H9 (cell line): ENCODE measurements around the gene INTS1. TPM values are rescaled to one million over a fixed set of nuclear protein-coding genes. Genes with fewer than 3 reads are reported as not detected.

Source experiments
- DNase-seq: peaks from one replicate; pipeline ENCODE4 v3.0.0-alpha.2; 2017
- H2AFZ ChIP-seq: one replicate; pipeline ENCODE4 v1.6.1; 2013; ENCODE audit warnings: mild to moderate bottlenecking, low read length, control low read depth, moderate library complexity
- H2AK5ac ChIP-seq: 2 replicates; pipeline ENCODE4 v1.6.1; 2013; ENCODE audit warnings: low read length, control low read depth, mixed read lengths; ENCODE audit not compliant: insufficient read length
- H2BK120ac ChIP-seq: one replicate; pipeline ENCODE4 v1.6.1; 2013; ENCODE audit warnings: low read depth, mild to moderate bottlenecking, low read length, control low read depth, inconsistent platforms; ENCODE audit not compliant: poor library complexity, severe bottlenecking
- H2BK12ac ChIP-seq: 2 replicates; pipeline ENCODE4 v1.6.1; 2013; ENCODE audit warnings: low read length, control low read depth, mixed read lengths, low read depth; ENCODE audit not compliant: insufficient read length
- H2BK15ac ChIP-seq: 2 replicates; pipeline ENCODE4 v1.6.1; 2013; ENCODE audit warnings: low read depth, low read length, control low read depth
- H2BK20ac ChIP-seq: one replicate; pipeline ENCODE4 v1.6.1; 2013; ENCODE audit warnings: low read depth, mild to moderate bottlenecking, low read length, control low read depth, inconsistent platforms; ENCODE audit not compliant: poor library complexity, severe bottlenecking
- H2BK5ac ChIP-seq: 2 replicates; pipeline ENCODE4 v1.6.1; 2013; ENCODE audit warnings: low read length, control low read depth, mixed read lengths; ENCODE audit not compliant: insufficient read length
- H3K14ac ChIP-seq: 2 replicates; pipeline ENCODE4 v1.6.1; 2013; ENCODE audit warnings: low read length, control low read depth; ENCODE audit not compliant: insufficient read depth
- H3K18ac ChIP-seq: 2 replicates; pipeline ENCODE4 v1.6.1; 2013; ENCODE audit warnings: low read depth, mild to moderate bottlenecking, mixed read lengths, low read length, control low read depth; ENCODE audit not compliant: insufficient read length
- H3K23ac ChIP-seq: 2 replicates; pipeline ENCODE4 v1.6.1; 2013; ENCODE audit warnings: low read length, control low read depth, mixed read lengths, low read depth; ENCODE audit not compliant: insufficient read length
- H3K23me2 ChIP-seq: 2 replicates; pipeline ENCODE4 v1.6.1; 2013; ENCODE audit warnings: low read depth, mild to moderate bottlenecking, mixed read lengths, low read length, control low read depth; ENCODE audit not compliant: insufficient read length, poor library complexity, severe bottlenecking
- H3K27ac ChIP-seq: 2 replicates; pipeline ENCODE4 v1.5.1; 2013; ENCODE audit warnings: low read length, control low read depth, mixed read lengths, low read depth; ENCODE audit not compliant: insufficient read length
- H3K27me3 ChIP-seq: 2 replicates; pipeline ENCODE4 v1.6.1; 2013; ENCODE audit warnings: low read length, control low read depth, inconsistent platforms; ENCODE audit not compliant: insufficient read depth
- H3K4ac ChIP-seq: 2 replicates; pipeline ENCODE4 v1.6.1; 2013; ENCODE audit warnings: low read depth, mild to moderate bottlenecking, control low read depth, inconsistent platforms, low read length, moderate library complexity
- H3K4me1 ChIP-seq: 2 replicates; pipeline ENCODE4 v1.6.1; 2013; ENCODE audit warnings: low read length, control low read depth, inconsistent platforms; ENCODE audit not compliant: insufficient read depth
- H3K4me2 ChIP-seq: 2 replicates; pipeline ENCODE4 v1.6.1; 2013; ENCODE audit warnings: low read length, control low read depth, mixed read lengths; ENCODE audit not compliant: insufficient read length, insufficient read depth
- H3K56ac ChIP-seq: 2 replicates; pipeline ENCODE4 v1.6.1; 2013; ENCODE audit warnings: low read depth, mild to moderate bottlenecking, mixed read lengths, low read length, control low read depth; ENCODE audit not compliant: insufficient read length
- H3K79me1 ChIP-seq: 2 replicates; pipeline ENCODE4 v1.6.1; 2013; ENCODE audit warnings: low read depth, mild to moderate bottlenecking, moderate library complexity, low read length, control low read depth, inconsistent platforms; ENCODE audit not compliant: insufficient read depth, poor library complexity, severe bottlenecking
- H3K79me2 ChIP-seq: 2 replicates; pipeline ENCODE4 v1.6.1; 2013; ENCODE audit warnings: low read length, control low read depth, inconsistent platforms; ENCODE audit not compliant: insufficient read depth
- H3K9ac ChIP-seq: 2 replicates; pipeline ENCODE4 v1.6.1; 2013; ENCODE audit warnings: low read length, control low read depth, mixed read lengths; ENCODE audit not compliant: insufficient read length; ENCODE audit errors: extremely low read depth
- H3K9me3 ChIP-seq: one replicate; pipeline ENCODE4 v1.6.1; 2013; ENCODE audit warnings: low read depth, low read length, inconsistent platforms; ENCODE audit not compliant: control insufficient read depth
- H3T11ph ChIP-seq: one replicate; pipeline ENCODE4 v1.6.1; 2013; ENCODE audit warnings: mild to moderate bottlenecking, low read length, control low read depth, inconsistent platforms
- H4K20me1 ChIP-seq: one replicate; pipeline ENCODE4 v1.6.1; 2013; ENCODE audit not compliant: control insufficient read depth, insufficient read length, insufficient read depth
- H4K5ac ChIP-seq: 2 replicates; pipeline ENCODE4 v1.6.1; 2013; ENCODE audit warnings: low read depth, mild to moderate bottlenecking, mixed read lengths, low read length, control low read depth; ENCODE audit not compliant: insufficient read length
- H4K8ac ChIP-seq: replicated peaks from 2 replicates; pipeline ENCODE4 v1.6.1; 2013; ENCODE audit warnings: low read length, control low read depth, mixed read lengths, low read depth; ENCODE audit not compliant: insufficient read length
- H4K91ac ChIP-seq: 2 replicates; pipeline ENCODE4 v1.6.1; 2013; ENCODE audit warnings: low read depth, mild to moderate bottlenecking, moderate library complexity, mixed read lengths, low read length, control low read depth; ENCODE audit not compliant: insufficient read length
- H3K27ac Mint-ChIP-seq, 3 experiments: 2 replicates in 2 of 3; 3 replicates in 1 of 3; pipeline ENCODE4 v1.8.0; 2020 to 2021; ENCODE audit warnings: mixed read lengths in 3 of 3, mild to moderate bottlenecking in 1 of 3, moderate library complexity in 1 of 3
- H3K27me3 Mint-ChIP-seq: 2 replicates; pipeline ENCODE4 v1.8.0; 2021; ENCODE audit warnings: low read depth, mild to moderate bottlenecking, moderate library complexity, mixed read lengths
- H3K36me3 Mint-ChIP-seq, 3 experiments: 2 replicates in 2 of 3; 3 replicates in 1 of 3; pipeline ENCODE4 v1.8.0; 2020 to 2021; ENCODE audit warnings: low read depth in 3 of 3, mixed read lengths in 3 of 3; ENCODE audit not compliant: insufficient read depth in 1 of 3
- H3K4me1 Mint-ChIP-seq, 2 experiments: 2 replicates each; pipeline ENCODE4 v1.8.0; 2020; ENCODE audit warnings: mixed read lengths in 2 of 2
- H3K4me3 Mint-ChIP-seq, 2 experiments: 2 replicates in 1 of 2; 3 replicates in 1 of 2; pipeline ENCODE4 v1.8.0; 2020 to 2021; ENCODE audit warnings: mild to moderate bottlenecking in 2 of 2, mixed read lengths in 2 of 2, moderate library complexity in 1 of 2
- H3K9me3 Mint-ChIP-seq, 2 experiments: 2 replicates in 1 of 2; 3 replicates in 1 of 2; pipeline ENCODE4 v1.8.0; 2020; ENCODE audit warnings: mild to moderate bottlenecking in 2 of 2, mixed read lengths in 2 of 2, moderate library complexity in 1 of 2
- CTCF ChIP-seq: fragments of 200-600 bp; sonication (generic); conservative IDR thresholded peaks from 3 replicates; pipeline ENCODE4 v1.8.0; 2021; ENCODE audit warnings: antibody characterized with exemption, mild to moderate bottlenecking
- WGBS: extraction: QIAGEN DNeasy Blood & Tissue Kit; methylation state at CpG from one replicate; pipeline ENCODE4 v1.1.7; 2013; ENCODE audit warnings: missing lambda C conversion rate, low lambda C conversion rate, mixed read lengths; ENCODE audit not compliant: insufficient read length; ENCODE audit errors: extremely low coverage; 5-methylcytosine and 5-hydroxymethylcytosine counted together
- total RNA-seq: library from RNA; stranded (reverse); gene quantifications from 2 replicates; pipeline ENCODE4 v1.2.1, GENCODE V29; 2021

Gene INTS1
- total RNA-seq, 1 experiment from 2014 or later, result 133 TPM

DNA sequence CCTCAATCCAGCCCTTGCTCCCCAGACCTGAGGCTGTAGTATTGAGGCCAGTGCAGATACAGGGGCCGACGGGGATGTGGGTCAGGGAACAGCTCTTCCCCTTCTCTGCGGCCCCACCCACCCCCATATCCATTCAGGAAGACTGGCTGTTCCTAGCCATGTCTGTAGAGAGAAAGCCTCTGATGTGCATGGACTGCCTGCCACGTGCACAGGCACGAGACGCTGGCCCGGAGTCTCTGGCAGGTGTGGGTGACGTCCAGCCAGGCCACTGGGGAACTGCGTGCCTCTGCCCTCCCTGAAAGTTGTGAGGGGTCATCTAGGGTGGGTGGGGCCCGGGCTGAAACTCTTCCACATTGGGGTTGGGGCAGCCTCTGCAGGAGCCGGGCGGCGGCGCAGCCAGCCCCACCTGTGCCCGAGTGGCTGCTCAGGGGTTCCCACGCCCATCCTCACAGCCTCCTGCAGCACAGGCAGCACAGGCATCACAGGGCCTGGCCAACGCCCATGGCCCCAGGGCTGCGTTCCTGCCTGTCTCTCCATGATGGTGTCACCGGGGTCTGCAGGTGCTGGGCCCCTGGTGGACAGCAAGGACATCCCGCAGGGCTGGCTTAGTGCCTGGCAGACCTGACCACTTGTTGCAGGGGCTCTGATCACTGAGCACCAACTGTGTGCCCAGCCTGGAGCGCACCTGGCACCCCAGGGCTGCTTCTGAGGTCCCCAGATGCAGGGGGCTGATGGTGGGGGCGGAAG lies 72.4 kb downstream of the INTS1 start:
- H3K4ac ChIP-seq, result no peak overlapping the region
- H2AFZ ChIP-seq, result no peak overlapping the region
- H3T11ph ChIP-seq, result no peak overlapping the region
- Mint-ChIP-seq H3K27ac (no peak overlapping the region), H3K4me3 (no peak overlapping the region), H3K36me3 (no peaks in the 10 kb centered on the region), H3K9me3 (no peaks in the 10 kb centered on the region; a peak in 1 of 5 replicates), H3K4me1 (peaks cover 2 to 14% of the 10 kb centered on the region in 2 experiments), H3K27me3 (peaks cover 10% of the 10 kb centered on the region)
- no CpG with 5 or more reads among the region's 22 CpGs for WGBS
- no peak overlapping the region for H3K23ac ChIP-seq
- H2BK15ac ChIP-seq, result no peak overlapping the region
- no peaks in the 10 kb centered on the region for H3K27me3 ChIP-seq
- H2BK12ac ChIP-seq, result no peak overlapping the region
- no peaks in the 10 kb centered on the region for H3K23me2 ChIP-seq
- H2AK5ac ChIP-seq, result no peak overlapping the region
- no peaks in the 10 kb centered on the region for H4K20me1 ChIP-seq
- H3K9ac ChIP-seq, result no peak overlapping the region
- no peak overlapping the region for H2BK5ac ChIP-seq
- no peak for DNase-seq
- no peak overlapping the region for H3K14ac ChIP-seq
- H3K18ac ChIP-seq, result no peak overlapping the region
- no peak overlapping the region for H3K27ac ChIP-seq
- no peak overlapping the region for H4K5ac ChIP-seq
- no peak overlapping the region for H2BK20ac ChIP-seq
- H3K4me2 ChIP-seq, result no peak overlapping the region
- no peak overlapping the region for H4K91ac ChIP-seq
- no peaks in the 10 kb centered on the region for H3K79me1 ChIP-seq
- no peaks in the 10 kb centered on the region for H3K9me3 ChIP-seq
- no peak overlapping the region for H4K8ac ChIP-seq
- H3K79me2 ChIP-seq, result no peaks in the 10 kb centered on the region
- H2BK120ac ChIP-seq, result no peak overlapping the region
- H3K56ac ChIP-seq, result no peak overlapping the region
- no peak for TF ChIP-seq CTCF
- H3K4me1 ChIP-seq, result no peaks in the 10 kb centered on the region
